GM21723 (cell line): Measurements from ENCODE around the gene SEC16A.

Source experiments
- ATAC-seq: cut with Tn5 transposase; IDR thresholded peaks from one replicate; pipeline ENCODE4 v1.9.1; 2021; ENCODE audit warnings: mild to moderate bottlenecking, moderate library complexity; ENCODE audit not compliant: unreplicated experiment

The SEC16A gene

GRCh38 chr9:136470792-136471469 is 11.9 kb downstream of the SEC16A start:
- ATAC-seq = no peak

DNA sequence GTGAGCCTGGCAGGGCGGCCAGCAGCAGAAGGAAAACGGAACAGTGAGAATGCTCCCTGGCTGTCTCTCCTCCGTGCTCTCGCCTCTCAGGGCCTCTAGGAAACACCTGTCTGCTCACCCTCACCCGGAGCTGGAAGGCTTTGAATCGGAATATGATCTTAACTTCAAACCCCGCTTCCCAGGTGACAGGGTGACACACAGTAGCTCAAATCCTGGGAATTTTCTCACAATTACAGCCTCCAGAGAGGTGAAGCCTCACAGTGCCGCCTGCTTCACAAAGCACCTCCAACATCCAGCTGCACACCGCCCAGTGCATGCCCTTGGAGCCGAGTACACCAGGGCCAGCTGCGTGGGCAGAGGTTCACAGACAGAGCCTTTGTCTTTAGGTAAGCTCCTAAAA is 12.5 kb downstream of the SEC16A start:
- ATAC-seq = no peak

GRCh38 chr9:136467766-136468165 is 15.1 kb downstream of the SEC16A start:
- no peak for ATAC-seq

GRCh38 chr9:136466155-136466541 is 16.7 kb downstream of the SEC16A start:
- ATAC-seq = no peak

- no peak for ATAC-seq
Measured at GRCh38 chr9:136465500-136466154, 17.2 kb downstream of the SEC16A start.

DNA sequence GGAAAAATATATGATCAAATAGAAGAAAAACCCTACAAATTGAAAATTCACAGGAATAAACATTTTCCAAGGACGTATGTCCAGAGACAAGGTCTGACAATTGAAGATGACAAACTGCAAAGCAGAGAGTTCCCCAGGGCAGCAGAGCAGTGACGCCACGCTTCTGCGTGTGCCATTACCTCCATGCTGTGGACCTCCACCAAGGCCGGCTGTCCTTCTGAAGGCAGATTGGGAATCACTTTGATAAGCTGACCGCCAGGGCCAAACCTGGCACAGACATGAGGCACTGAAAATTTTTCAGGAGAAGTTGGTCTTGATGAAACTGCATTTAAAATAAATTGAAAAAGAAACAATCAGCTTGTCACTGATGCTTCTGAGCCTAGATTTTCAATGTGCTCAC is 18.6 kb downstream of the SEC16A start:
- no peak for ATAC-seq

GRCh38 chr9:136463578-136463977 is 19.3 kb downstream of the SEC16A start:
- ATAC-seq = no peak

DNA sequence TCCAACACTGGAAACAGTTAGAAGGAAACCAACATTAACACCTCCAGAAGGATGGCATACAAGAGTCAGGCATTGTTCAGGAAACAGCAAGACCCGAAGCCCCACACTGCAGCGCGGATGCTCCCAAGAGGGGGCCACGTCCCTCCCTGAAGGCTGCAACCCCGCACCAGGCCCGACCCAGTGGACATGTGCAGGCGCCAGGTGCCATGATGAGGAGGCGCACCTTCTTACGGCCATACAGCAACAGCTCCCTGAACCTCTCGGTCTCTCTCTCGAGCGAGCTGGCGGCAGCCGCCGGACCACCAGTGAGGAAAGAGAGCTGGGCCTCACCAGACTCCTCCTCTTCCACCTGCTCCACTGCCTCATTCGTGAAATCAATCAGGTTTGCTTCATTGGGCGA is 20.2 kb downstream of the SEC16A start:
- ATAC-seq = no peak

- no peak for ATAC-seq
Measured at GRCh38 chr9:136460772-136461325, 22.0 kb downstream of the SEC16A start.

GRCh38 chr9:136459425-136459824 is 23.4 kb downstream of the SEC16A start:
- ATAC-seq = no peak

GRCh38 chr9:136457326-136457725 is 25.5 kb downstream of the SEC16A start:
- no peak for ATAC-seq

DNA sequence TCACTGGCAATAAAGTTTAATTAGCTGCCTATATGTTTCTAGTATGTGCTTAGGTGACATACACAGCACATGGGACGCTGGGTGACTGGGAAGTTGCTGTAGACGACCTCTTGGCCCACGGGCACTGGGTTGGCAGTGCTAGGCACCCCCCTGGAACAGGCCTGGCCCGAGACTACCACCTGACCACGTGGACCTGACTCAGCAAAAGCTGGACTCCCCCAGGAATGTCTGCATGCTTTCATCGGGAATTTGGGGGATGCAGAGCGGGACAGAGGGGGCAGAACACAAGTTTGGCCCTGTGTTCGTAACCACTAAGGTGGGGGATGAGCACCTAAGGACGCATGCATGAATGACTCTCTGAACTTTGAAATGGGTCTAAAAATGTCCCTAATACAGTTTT is 26.6 kb downstream of the SEC16A start:
- ATAC-seq = no peak

GRCh38 chr9:136455043-136456002 is 27.5 kb downstream of the SEC16A start:
- ATAC-seq = no peak

GRCh38 chr9:136454026-136454796 is 28.6 kb downstream of the SEC16A start:
- ATAC-seq = no peak

GRCh38 chr9:136453326-136453725 is 29.5 kb downstream of the SEC16A start:
- no peak for ATAC-seq

DNA sequence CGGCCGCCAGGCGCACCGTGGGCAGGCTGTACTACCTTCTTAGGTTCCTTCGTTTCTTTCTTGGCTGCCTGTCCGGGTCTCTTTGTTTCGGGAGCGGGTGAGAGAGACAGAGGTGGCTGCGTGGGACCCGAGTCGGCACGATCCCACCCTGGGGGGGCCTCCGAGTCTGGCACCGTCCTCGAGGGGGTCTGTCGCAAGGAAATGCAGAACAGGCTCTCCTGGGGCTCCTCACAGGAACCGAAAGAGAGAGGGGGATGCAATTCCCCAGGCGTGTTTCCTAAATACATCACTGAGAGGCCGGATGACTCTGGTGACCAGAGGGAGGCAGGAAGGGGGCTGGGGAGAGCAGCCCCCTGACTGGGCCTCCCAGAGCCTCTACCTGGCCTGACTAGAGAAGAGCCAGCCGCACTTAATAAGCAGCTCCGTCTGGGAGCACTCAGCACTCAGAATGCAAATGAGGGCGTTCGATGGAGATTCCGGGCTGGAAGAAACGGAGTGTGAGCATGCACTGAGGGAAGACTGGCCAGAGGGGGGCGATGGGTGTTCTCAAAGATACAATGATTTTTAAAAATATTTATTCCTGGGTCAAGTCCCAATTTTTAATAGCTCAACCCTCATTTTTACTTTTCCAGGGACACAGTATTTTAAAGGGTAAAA is 31.5 kb downstream of the SEC16A start:
- ATAC-seq = no peak

DNA sequence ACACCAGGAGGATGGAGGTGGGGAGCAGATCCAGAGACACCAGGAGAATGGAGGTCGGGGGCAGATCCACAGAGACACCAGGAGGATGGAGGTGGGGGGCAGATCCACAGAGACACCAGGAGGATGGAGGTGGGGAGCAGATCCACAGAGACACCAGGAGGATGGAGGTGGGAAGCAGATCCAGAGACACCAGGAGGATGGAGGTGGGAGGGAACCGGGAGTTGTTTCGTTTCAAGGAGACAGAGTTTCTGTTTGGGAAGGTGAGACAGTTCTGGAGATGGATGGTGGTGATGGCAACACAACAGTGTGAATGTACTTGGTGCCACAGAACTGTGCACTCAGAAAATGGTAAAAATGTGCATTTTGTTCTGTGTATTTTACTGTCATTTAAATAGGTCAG is 34.2 kb downstream of the SEC16A start:
- ATAC-seq = no peak

- ATAC-seq = no peak
Measured at GRCh38 chr9:136447173-136447778, 35.6 kb downstream of the SEC16A start.

- ATAC-seq = no peak
Measured at GRCh38 chr9:136445799-136446198, 37.0 kb downstream of the SEC16A start.

DNA sequence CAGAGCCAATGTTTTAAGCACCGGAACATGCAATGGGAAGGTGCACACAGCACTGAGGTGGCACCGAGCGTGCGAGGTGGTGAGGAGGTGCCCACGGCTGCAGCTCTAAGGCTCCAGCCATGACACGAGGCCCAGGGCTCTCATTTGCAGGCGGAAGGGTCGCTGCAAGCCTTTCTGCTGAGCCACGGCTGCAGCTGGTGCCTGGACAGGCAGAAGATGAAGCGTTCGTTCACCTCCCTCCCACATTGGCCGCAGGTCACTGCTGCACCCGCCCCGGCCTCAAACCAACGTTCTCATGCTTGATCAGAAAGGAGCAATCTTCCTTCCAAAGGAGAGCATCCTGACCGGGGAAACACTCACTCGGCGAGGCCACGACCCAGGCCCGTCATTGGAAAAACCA is 38.7 kb downstream of the SEC16A start:
- no peak for ATAC-seq
